ENCODE measurements around the gene SAP30BP. TPM values are rescaled to one million over a fixed set of nuclear protein-coding genes. Genes with fewer than 3 reads are reported as not detected.

The SAP30BP gene
- total and polyA plus RNA-seq, 2 of the 13 experiments (the other 11 are each of a cell fraction or from before 2014, with no cell fraction given) = 67.7 to 99.4 TPM

DNA sequence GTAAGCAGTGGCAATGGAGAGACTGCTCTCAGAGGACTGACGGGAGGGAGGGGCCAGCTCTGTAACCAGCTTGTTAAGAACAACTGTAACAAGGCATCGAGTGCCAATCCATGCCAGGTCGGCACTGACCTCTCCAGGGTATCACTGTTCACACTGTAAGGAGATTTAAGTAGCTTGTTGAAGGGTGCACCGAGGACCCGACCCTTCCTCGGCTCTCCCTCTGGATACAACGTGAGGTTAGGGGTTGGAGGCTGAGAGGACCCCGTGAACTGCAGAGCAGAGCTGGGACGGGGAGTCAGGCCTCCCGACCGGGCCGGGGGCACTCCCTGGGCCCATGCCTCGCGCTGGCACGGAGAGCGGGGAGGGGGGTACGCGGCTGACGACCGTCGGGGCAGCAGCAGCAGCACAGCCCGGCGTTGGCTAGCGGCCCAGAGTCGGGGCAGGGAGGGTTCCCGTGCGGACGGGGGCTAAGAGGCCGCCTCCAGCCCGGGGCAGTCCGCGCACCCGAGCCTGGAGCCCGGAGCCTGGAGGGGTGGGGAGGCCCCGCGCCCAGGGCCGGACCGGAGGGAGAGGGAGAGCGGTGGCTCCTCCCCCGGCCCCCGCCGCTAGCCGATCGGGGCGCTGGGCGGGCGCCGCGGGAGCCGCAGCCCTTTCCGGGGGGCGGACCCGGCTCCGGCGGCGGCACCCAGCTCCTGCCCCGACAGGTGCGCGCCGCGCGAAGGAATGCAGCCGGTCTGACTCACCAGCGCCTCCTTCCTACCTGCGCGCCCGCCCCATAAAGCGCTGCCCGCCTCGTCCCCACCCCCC lies 53.7 kb downstream of the SAP30BP start, which contains the start of gene ITGB4 (continued):
- TF ChIP-seq, protein P1, sequence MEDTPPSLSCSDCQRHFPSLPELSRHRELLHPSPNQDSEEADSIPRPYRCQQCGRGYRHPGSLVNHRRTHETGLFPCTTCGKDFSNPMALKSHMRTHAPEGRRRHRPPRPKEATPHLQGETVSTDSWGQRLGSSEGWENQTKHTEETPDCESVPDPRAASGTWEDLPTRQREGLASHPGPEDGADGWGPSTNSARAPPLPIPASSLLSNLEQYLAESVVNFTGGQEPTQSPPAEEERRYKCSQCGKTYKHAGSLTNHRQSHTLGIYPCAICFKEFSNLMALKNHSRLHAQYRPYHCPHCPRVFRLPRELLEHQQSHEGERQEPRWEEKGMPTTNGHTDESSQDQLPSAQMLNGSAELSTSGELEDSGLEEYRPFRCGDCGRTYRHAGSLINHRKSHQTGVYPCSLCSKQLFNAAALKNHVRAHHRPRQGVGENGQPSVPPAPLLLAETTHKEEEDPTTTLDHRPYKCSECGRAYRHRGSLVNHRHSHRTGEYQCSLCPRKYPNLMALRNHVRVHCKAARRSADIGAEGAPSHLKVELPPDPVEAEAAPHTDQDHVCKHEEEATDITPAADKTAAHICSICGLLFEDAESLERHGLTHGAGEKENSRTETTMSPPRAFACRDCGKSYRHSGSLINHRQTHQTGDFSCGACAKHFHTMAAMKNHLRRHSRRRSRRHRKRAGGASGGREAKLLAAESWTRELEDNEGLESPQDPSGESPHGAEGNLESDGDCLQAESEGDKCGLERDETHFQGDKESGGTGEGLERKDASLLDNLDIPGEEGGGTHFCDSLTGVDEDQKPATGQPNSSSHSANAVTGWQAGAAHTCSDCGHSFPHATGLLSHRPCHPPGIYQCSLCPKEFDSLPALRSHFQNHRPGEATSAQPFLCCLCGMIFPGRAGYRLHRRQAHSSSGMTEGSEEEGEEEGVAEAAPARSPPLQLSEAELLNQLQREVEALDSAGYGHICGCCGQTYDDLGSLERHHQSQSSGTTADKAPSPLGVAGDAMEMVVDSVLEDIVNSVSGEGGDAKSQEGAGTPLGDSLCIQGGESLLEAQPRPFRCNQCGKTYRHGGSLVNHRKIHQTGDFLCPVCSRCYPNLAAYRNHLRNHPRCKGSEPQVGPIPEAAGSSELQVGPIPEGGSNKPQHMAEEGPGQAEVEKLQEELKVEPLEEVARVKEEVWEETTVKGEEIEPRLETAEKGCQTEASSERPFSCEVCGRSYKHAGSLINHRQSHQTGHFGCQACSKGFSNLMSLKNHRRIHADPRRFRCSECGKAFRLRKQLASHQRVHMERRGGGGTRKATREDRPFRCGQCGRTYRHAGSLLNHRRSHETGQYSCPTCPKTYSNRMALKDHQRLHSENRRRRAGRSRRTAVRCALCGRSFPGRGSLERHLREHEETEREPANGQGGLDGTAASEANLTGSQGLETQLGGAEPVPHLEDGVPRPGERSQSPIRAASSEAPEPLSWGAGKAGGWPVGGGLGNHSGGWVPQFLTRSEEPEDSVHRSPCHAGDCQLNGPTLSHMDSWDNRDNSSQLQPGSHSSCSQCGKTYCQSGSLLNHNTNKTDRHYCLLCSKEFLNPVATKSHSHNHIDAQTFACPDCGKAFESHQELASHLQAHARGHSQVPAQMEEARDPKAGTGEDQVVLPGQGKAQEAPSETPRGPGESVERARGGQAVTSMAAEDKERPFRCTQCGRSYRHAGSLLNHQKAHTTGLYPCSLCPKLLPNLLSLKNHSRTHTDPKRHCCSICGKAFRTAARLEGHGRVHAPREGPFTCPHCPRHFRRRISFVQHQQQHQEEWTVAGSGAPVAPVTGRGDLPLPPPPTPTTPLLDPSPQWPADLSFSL (CRISPR knock-in tag; IDR thresholded peaks at IDR 0.05) = no peak
- TF ChIP-seq, protein P2, sequence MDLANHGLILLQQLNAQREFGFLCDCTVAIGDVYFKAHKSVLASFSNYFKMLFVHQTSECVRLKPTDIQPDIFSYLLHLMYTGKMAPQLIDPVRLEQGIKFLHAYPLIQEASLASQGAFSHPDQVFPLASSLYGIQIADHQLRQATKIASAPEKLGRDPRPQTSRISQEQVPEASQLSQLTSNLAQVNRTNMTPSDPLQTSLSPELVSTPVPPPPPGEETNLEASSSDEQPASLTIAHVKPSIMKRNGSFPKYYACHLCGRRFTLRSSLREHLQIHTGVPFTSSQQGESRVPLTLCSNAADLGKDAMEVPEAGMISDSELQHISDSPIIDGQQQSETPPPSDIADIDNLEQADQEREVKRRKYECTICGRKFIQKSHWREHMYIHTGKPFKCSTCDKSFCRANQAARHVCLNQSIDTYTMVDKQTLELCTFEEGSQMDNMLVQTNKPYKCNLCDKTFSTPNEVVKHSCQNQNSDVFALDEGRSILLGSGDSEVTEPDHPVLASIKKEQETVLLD (CRISPR knock-in tag; IDR thresholded peaks at IDR 0.05; ENCODE audit: low read depth) = no peak
- TF ChIP-seq KDM5A (IDR thresholded peaks at IDR 0.05; ENCODE audit: borderline replicate concordance, low read length) (no peak), KLF15 (CRISPR knock-in tag; IDR thresholded peaks at IDR 0.05; ENCODE audit: borderline replicate concordance) (no peak), ZNF724P (CRISPR knock-in tag; IDR thresholded peaks at IDR 0.05; ENCODE audit: borderline replicate concordance) (no peak), NCOA5 (CRISPR knock-in tag; IDR thresholded peaks at IDR 0.05) (no peak), RAD21 (CRISPR knock-in tag; IDR thresholded peaks at IDR 0.05) (no peak), ZNF615 (CRISPR knock-in tag; IDR thresholded peaks at IDR 0.05; ENCODE audit: borderline replicate concordance) (no peak), CHCHD3 (CRISPR knock-in tag; IDR thresholded peaks at IDR 0.05) (no peak), ZNF746 (CRISPR knock-in tag; IDR thresholded peaks at IDR 0.05) (no peak), MZF1 (CRISPR knock-in tag; IDR thresholded peaks at IDR 0.05; ENCODE audit: borderline replicate concordance) (no peak), ZNF230 (CRISPR knock-in tag; IDR thresholded peaks at IDR 0.05) (peak; percentile 32; the same call in 1 of the 2 replicates), THYN1 (CRISPR knock-in tag; IDR thresholded peaks at IDR 0.05; ENCODE audit: borderline replicate concordance, low read depth) (no peak), ONECUT2 (CRISPR knock-in tag; IDR thresholded peaks at IDR 0.05) (no peak), RCOR2 (CRISPR knock-in tag; IDR thresholded peaks at IDR 0.05) (no peak), U2AF2 (IDR thresholded peaks at IDR 0.05; ENCODE audit: low read depth, low read length) (no peak)
- TF ChIP-seq, protein P3, sequence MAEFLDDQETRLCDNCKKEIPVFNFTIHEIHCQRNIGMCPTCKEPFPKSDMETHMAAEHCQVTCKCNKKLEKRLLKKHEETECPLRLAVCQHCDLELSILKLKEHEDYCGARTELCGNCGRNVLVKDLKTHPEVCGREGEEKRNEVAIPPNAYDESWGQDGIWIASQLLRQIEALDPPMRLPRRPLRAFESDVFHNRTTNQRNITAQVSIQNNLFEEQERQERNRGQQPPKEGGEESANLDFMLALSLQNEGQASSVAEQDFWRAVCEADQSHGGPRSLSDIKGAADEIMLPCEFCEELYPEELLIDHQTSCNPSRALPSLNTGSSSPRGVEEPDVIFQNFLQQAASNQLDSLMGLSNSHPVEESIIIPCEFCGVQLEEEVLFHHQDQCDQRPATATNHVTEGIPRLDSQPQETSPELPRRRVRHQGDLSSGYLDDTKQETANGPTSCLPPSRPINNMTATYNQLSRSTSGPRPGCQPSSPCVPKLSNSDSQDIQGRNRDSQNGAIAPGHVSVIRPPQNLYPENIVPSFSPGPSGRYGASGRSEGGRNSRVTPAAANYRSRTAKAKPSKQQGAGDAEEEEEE (CRISPR knock-in tag; IDR thresholded peaks at IDR 0.05; ENCODE audit: borderline replicate concordance) = no peak
- TF ChIP-seq, protein P4, sequence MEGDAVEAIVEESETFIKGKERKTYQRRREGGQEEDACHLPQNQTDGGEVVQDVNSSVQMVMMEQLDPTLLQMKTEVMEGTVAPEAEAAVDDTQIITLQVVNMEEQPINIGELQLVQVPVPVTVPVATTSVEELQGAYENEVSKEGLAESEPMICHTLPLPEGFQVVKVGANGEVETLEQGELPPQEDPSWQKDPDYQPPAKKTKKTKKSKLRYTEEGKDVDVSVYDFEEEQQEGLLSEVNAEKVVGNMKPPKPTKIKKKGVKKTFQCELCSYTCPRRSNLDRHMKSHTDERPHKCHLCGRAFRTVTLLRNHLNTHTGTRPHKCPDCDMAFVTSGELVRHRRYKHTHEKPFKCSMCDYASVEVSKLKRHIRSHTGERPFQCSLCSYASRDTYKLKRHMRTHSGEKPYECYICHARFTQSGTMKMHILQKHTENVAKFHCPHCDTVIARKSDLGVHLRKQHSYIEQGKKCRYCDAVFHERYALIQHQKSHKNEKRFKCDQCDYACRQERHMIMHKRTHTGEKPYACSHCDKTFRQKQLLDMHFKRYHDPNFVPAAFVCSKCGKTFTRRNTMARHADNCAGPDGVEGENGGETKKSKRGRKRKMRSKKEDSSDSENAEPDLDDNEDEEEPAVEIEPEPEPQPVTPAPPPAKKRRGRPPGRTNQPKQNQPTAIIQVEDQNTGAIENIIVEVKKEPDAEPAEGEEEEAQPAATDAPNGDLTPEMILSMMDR (CRISPR knock-in tag; IDR thresholded peaks at IDR 0.05) = peak; percentile 51
